ENCODE measurements around the gene HVCN1.

The HVCN1 gene

DNA sequence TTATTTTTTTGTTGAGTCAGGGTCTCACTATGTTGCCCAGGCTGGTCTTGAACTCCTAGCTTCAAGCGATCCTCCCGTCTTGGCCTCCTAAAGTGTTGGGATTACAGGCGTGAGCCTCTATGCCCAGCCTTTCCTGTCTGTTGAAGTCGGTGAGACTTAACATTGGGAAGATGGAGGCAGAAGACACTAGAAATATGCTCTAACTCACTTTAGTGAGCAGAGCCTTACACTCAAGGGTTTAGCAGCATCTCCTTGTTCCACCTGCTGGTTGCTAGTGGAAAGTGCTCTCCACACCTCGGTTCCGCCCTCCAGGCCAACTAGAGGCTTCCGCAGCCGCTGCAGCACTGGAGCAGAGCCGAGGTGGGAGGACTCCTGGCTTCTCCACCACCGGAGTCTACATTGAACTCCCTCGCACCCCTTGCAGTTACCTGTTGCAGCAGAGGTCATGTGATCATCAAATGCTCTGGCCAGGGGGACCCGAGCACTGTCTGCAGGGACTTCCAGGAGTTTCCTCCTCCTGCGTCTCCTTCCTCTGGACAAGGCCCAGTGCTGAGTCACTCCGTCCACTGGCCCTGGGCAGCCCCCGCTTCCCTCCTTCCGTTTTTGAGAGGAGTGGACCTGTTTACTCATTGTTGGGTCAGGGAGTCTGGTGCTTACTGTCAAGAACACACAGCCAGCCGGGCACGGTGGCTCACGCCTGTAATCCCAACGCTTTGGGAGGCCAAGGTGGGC, 9.4 kb upstream of the HVCN1 start:
- peak; percentile 58 for DNase-seq

DNA sequence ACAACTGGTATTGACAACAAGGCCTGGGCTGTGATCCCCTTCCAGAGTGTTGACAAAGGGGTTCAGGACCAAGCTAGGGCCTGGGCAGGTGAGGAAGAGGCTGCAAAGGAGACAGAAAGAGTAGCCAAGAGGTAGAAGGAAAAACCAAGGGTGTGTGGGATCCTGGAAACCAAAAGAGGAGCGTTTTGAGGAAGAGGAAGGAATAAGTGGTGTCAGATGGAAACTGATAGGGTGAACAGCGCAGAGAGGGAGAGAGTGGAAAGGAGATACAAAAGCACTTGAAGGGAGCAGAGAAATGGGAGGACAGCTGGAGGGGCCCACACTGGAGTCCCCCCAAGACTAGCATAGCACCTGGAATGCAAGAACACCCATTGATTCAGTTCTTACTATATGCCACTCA, 8.3 kb upstream of the HVCN1 start:
- no peak for DNase-seq

DNA sequence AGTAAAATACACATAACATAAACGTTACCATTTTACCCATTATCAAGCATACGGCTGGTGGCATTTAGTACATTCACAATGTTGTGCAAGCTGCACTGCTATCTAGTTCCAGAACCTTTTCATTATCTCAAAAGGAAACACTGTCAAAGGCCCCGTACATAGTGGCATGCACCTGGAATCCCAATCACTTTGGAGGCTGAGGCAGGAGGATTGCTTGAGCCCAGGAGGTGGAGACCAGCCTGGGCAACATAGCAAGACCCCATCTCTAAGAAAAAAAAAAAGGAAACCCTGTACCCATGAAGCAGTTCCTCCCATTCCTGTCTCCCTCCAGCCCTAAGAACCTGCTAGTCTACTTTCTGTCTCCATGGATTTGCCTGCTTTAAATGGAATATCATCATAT, 7.4 kb upstream of the HVCN1 start:
- DNase-seq, result no peak

DNA sequence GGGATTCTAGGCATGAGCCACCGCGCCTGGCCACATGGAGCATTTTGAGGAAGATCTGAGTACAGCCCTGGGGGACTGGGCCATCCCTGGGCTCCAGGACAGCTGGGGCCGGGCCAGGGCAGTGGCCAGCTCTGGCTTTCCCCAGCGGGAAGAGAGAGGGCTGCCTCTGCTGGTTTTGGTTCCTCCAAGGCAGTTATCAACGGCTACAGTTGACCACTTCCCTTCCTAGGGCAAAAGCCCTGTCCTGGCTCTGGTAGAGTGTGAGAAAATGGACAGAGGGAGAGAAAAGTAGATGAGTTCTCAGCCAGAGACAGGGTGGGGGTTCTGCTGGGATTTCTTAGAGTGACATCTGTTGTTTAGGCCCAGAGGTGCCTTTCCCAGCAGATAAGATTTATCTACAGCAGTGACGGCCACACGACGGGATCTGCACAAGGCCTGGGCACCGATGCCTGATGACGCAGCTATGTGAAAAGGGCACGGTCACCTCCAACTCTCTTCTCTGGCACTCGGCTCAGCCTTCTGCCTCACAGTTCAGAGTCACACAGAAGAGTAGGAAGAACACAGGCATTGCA, 5.5 kb upstream of the HVCN1 start:
- no peak for DNase-seq

- no peak for DNase-seq
Measured at GRCh38 chr12:110693731-110694130, 4.8 kb upstream of the HVCN1 start.

- DNase-seq, result no peak
Measured at GRCh38 chr12:110690127-110690430, 1.2 kb upstream of the HVCN1 start.

DNA sequence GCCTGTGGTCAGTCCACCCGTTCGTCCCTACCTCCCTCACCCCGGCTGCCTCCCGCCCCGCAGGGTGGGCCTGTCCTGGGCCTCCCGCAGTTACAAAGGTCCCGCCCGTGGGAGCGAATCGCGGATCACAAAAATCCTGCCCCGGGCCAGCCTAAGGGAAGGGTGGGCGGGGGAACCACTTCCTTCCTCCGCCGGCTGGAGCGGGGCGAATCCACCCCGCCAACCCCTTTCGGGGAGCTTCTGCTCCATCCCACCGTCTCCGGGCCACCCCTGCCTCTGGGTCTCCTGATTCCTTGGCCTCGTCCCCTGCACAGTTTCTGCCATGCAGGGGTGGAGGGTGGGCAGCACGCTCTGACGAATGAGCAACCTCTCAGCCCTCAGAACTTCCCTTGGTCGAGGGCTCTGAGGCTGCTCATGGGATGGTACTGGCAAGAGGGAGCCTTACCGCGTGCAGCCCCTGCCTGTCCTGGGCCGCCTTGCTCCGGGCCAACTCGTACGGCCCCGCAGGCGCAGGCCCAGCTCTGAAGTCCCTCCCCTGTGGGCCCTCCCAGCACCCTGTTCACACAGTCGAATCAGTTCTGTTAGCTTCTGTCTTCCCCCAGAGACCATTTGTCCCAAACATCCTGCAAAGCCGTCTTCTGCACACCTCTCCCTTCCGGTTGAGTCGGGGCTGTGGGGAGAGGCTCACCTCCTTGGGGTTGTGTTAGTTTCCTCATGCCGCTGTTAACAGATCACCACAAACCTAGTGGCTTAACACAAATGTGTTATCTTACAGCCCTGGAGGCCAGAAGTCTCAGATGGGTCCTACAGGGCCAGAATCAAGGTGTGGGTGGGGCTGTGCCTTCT, 589 bp upstream of the HVCN1 start:
- DNase-seq, result no peak

DNA sequence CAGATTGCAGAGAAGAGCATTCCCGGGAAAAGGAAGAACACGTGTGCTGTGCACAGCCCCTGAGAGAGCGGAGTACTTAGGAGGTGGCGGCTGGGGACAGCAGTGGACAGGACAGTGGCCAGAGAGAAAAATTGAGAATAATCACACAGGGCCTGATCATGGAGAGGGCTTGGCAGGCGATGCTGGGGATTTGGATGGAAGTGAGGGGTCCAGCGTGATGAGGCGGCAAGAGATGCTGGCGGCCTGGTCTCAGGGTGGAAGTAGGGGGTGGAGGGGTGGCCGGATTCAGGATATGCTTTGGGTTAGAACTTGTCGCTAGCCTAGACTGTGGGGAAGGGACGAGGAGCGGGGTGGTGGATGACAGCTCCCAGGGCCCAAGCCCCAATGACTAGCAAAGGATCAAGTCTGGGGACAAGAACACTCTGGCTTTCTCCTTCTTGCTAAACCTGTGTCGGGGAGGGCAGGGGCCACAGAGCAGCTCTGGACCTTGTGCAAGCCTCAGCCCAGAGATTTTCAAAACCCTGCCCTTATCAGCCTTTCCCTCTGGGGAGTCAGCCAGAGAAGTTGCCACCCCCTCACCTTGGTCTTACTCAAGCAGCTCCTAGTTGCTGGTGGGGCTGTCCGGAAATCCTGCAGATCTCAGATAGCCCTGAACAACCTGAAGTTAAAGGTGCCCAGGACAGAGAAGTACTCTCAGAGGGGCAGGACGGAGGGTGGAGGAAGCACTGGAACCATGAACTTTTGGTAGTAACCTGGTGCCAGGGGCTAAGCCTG, 1.3 kb downstream of the HVCN1 start:
- DNase-seq, result no peak

GRCh38 chr12:110686294-110686903, 2.5 kb downstream of the HVCN1 start:
- DNase-seq, result no peak

DNA sequence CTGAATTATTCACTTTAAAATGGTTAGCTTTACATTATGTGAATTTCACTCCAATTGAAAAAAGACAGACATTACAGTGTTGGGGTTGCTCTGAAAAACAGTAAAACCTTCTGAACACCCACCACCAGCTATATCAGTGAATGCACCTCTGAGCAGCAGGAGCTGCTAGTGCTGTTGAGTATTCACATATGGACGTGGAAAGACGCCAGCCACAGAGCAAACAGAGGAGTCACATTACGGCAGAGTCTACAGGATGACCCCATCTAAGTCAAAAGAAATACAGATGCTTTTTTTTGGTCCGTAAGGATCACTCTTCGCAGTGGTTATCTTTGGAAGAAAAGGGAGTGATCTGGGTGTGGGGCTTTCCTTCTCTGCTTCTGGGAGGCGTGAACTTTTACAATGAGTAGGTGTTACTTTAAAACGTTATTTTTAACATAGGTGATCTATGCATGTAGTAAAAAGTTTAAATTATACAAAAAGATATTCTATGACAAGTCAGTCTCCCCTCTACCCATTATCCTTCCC, 4.5 kb downstream of the HVCN1 start:
- peak; percentile 32 for DNase-seq

DNA sequence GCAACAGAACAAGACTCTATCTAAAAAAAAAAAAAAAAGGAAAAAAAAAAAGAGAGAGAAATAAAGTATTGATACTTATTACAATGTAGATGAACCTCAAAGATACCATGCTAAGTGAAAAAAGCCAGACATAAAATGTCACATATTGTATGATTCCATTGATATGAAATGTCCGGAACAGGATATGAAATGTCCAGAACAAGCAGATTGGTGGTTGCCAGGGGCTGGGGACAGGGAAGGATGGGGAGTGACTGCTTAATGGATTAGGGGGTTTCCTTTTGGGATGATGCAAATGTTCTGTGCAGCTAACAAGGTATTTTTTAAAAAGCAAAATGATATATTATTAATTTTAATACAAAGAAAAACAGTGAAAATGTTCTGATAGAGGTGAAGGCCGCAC, 5.0 kb downstream of the HVCN1 start:
- no peak for DNase-seq

DNA sequence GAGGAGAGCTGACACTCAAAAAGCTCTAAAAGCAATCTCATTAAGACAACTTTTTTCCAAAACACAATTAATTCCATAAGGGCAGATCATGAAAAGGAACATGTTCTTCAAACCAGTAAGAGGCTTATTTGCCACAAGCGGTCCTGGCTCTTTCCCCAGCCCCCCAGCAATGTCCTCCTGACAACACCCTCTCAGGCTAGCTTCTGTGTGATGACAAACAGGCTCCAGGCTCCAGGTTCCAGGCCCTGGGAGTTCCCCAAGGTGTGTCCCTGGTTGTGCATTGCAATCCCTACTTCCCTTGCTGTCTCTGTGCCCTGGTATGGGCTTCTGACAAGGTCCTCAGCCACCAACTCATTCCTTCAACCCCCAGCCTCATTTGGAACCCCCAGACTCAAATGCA, 8.9 kb downstream of the HVCN1 start:
- DNase-seq, result no peak

GRCh38 chr12:110679201-110679600, 9.7 kb downstream of the HVCN1 start:
- DNase-seq, result no peak

GRCh38 chr12:110677982-110678381, 10.9 kb downstream of the HVCN1 start:
- no peak for DNase-seq

DNA sequence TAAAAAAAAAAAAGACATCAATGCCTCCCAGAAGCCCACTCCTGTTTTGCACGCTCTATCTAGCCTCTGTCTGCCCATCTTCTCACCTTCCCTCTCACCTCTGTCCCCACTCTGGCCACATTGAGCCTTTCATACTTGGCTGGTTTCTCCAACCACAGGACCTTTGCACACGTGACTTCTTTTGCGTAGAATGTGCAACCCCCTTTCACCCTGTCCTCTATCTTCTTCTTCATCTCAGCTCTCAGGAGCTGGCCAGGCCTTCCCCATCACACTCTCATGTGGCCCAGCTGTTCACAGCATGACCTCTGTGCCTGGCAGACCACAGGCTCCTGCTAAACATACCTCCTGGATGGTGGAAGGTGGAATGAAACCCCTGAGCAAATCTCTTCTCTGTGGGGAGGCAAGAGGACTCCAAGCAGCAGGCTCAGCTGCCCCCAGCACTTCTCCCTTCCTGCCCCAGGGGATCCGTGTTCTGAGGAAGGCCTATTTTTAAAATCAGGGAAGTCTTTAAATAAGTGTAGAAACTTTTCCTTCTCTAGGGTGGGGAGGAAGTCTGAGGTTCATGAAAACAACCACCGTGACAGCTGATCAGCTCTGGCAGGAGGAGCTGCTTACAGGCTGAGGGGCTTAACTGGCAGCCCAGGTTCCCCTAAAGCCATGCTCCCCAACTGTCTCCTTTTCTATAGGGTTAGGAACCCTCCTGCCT, 11.6 kb downstream of the HVCN1 start:
- DNase-seq, result no peak

GRCh38 chr12:110676171-110676570, 12.7 kb downstream of the HVCN1 start:
- DNase-seq, result no peak

GRCh38 chr12:110670161-110670701, 18.7 kb downstream of the HVCN1 start:
- no peak for DNase-seq

GRCh38 chr12:110669193-110669502, 19.8 kb downstream of the HVCN1 start:
- DNase-seq, result no peak

DNA sequence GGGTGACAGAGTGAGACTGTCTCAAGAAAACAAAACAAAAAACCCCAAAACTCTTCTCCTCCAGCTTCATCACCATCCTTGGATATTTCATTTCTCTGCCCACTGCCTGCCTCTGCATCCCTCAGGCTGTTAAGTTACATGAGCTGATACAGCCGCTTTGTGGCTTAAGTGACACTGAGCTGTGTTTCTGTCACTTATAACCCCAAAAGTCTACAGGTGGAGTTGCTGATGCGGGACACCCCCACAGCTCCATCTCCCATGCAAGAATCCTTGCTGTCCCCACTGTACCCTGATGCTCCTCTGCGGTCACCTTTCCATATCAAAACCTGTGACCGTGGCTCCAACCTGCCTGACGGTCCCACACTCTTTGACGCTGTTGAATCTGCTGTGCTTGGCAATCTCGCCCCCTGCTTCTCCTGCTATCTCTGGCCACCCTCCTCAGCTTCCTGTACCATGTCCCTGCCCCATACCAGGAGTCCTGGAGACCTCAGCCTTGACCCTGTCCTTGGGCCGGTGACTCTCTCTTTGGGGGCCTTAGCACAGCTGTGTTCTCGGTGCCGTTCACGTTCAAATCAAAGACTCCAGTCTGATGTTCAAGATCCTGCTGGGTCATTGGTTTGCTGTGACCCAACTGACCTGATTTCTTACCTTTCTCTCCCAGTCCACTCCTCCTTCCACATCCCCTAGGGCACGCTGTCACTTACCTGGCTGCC, 20.3 kb downstream of the HVCN1 start:
- no peak for DNase-seq

GRCh38 chr12:110667671-110668070, 21.2 kb downstream of the HVCN1 start:
- no peak for DNase-seq

- DNase-seq, result no peak
Measured at GRCh38 chr12:110666892-110667291, 22.0 kb downstream of the HVCN1 start.
